Suprapubic skin (tissue), 4 donors: ENCODE results near the gene KLK12. TPM values are rescaled to one million over a fixed set of nuclear protein-coding genes. Genes with fewer than 3 reads are reported as not detected.

Source experiments
- DNase-seq, 2 donors: peaks; one replicate each; pipeline ENCODE4 v3.0.0-alpha.2; 2019; ENCODE audit warnings: low spot score in 2 of 2
- H3K27ac ChIP-seq: fragments of 200-600 bp; sonication (generic); one replicate; pipeline ENCODE4 v1.5.1; 2019
- H3K27me3 ChIP-seq: fragments of 200-600 bp; sonication (generic); one replicate; pipeline ENCODE4 v1.5.1; 2019
- H3K36me3 ChIP-seq: fragments of 200-600 bp; sonication (generic); one replicate; pipeline ENCODE4 v1.5.1; 2019
- H3K4me1 ChIP-seq: fragments of 200-600 bp; sonication (generic); one replicate; pipeline ENCODE4 v1.5.1; 2019
- H3K4me3 ChIP-seq: fragments of 200-600 bp; sonication (generic); one replicate; pipeline ENCODE4 v1.5.1; 2019; ENCODE audit warnings: mild to moderate bottlenecking
- H3K9me3 ChIP-seq: fragments of 200-600 bp; sonication (generic); one replicate; pipeline ENCODE4 v1.5.1; 2019
- CTCF ChIP-seq, 2 donors: fragments of 200-600 bp in 1 of 2; fragments of 450-650 bp in 1 of 2; sonication (generic) in 1 of 2; IDR thresholded peaks; one replicate each; pipeline ENCODE4 v1.5.1; 2016 to 2019; ENCODE audit warnings: antibody characterized with exemption in 2 of 2, mild to moderate bottlenecking in 1 of 2, moderate library complexity in 1 of 2
- EP300 ChIP-seq: sonication (generic); formaldehyde crosslinking; IDR thresholded peaks from one replicate; pipeline ENCODE4 v1.6.1; 2017; ENCODE audit warnings: antibody characterized with exemption
- POLR2A ChIP-seq, 2 donors: fragments of 450-650 bp; IDR thresholded peaks; one replicate each; pipeline ENCODE4 v1.6.1; 2017; ENCODE audit warnings: antibody characterized with exemption in 2 of 2, mild to moderate bottlenecking in 2 of 2, moderate library complexity in 2 of 2
- POLR2AphosphoS5 ChIP-seq, 3 donors: sonication (generic); formaldehyde crosslinking; IDR thresholded peaks; one replicate each; pipeline ENCODE4 v1.6.1; 2017; ENCODE audit warnings: antibody characterized with exemption in 3 of 3
- WGBS: methylation state at CpG from one replicate; pipeline ENCODE4 v1.1.5; 2018; 5-methylcytosine and 5-hydroxymethylcytosine counted together
- total RNA-seq, 4 donors: library from RNA; depleted of rRNA; stranded (reverse); fragments of >200 nt; gene quantifications; one replicate each; pipeline ENCODE4 v1.1.0, GENCODE V29; 2016

The KLK12 gene
- total RNA-seq, 4 donors from 2014 or later: 2.6 to 5.0 TPM; not detected in 2

GRCh38 chr19:51020988-51021651 lies 13.7 kb downstream of the KLK12 start:
- DNase-seq: no peak
- Histone ChIP-seq H3K27me3 (peaks cover 67% of the 10 kb centered on the region), H3K27ac (no peak overlapping the region), H3K36me3 (no peaks in the 10 kb centered on the region), H3K4me3 (no peak overlapping the region), H3K4me1 (peaks cover 44% of the 10 kb centered on the region), H3K9me3 (no peaks in the 10 kb centered on the region)
- TF ChIP-seq CTCF (IDR thresholded peaks at IDR 0.05) (peak; percentile 14 to 42), POLR2AphosphoS5 (IDR thresholded peaks at IDR 0.05) (no peak)
- WGBS: 23% methylated on average over 7 of the region's 7 CpGs

DNA sequence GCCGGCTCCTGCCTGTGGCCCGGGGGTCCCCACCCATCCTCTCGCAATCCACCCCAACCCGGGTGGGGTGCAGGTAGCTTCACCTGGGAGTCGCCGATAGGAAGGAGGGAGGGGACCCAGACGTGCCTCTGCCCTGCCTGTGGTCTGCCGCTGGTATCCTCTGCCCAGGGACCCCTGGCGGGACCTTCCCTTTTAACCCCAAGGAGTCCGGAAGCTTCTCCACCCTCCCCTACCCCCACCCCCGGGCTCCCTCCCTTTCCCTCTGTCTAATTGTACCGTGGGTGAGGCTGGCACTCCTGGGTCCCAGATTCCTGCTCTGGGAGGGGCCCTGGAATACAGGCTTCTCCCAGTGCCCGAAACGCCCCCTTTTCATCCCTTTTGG lies 15.3 kb downstream of the KLK12 start, which contains the start of gene KLK10:
KLK10 (minus strand) TSS at position 166 of the 382 bp plus-strand sequence. CDS start 579 bp downstream, outside the sequence.
- Histone ChIP-seq H3K4me3 (peak within 1 kb of the TSS; percentile 44), H3K36me3 (no peaks in the 10 kb centered on the region), H3K27me3 (peaks cover 75% of the 10 kb centered on the region), H3K4me1 (peaks cover 44% of the 10 kb centered on the region), H3K27ac (peak within 1 kb of the TSS; percentile 72), H3K9me3 (no peaks in the 10 kb centered on the region)
- no peak for TF ChIP-seq POLR2A (IDR thresholded peaks at IDR 0.05)
- TF ChIP-seq POLR2AphosphoS5 (IDR thresholded peaks at IDR 0.05): no peak
- no peak for TF ChIP-seq EP300
- no peak for TF ChIP-seq CTCF (IDR thresholded peaks at IDR 0.05)
- no peak for DNase-seq
- WGBS: 3% methylated on average over 14 of the region's 14 CpGs

DNA sequence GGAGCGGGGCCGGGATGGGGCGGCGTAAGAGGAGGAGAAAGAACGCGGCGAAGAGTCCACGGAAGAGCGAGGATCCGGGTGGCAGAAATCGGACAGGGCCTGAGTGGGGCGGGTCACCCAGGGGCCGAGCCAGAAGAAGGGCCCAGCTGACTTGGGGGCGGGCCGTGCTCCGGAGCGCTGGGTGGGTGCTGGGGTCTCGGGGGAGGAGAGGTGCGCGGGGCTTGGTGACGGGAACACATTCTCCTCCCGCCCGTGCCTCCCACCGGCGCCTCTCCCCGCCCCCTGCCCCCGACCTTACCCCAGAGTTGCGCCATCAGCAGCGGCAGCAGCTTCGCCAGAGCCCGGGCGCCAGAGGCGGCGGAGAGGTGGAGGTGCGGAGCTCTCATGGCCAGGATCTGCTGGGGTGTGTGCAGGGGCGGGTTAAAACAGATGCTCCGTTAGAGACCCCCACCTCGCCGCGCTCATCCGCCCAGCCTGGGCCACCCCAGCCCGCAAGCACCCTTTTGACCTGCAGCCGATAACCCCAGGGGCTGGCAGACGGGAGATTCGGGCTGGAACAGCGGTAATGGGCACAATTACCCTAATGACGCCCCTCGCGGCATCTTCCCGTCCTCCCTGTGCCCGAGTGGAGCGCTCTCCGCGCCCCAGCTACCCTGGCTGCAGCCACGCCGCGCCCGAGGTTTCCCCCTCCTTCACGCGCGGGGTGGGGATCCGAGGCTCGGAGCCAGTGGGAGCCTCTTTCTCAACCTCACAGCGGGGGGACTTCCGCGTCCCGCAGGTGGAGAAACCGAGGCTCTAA lies 15.9 kb downstream of the KLK12 start:
- peak overlapping the region; percentile 72 for H3K27ac ChIP-seq

DNA sequence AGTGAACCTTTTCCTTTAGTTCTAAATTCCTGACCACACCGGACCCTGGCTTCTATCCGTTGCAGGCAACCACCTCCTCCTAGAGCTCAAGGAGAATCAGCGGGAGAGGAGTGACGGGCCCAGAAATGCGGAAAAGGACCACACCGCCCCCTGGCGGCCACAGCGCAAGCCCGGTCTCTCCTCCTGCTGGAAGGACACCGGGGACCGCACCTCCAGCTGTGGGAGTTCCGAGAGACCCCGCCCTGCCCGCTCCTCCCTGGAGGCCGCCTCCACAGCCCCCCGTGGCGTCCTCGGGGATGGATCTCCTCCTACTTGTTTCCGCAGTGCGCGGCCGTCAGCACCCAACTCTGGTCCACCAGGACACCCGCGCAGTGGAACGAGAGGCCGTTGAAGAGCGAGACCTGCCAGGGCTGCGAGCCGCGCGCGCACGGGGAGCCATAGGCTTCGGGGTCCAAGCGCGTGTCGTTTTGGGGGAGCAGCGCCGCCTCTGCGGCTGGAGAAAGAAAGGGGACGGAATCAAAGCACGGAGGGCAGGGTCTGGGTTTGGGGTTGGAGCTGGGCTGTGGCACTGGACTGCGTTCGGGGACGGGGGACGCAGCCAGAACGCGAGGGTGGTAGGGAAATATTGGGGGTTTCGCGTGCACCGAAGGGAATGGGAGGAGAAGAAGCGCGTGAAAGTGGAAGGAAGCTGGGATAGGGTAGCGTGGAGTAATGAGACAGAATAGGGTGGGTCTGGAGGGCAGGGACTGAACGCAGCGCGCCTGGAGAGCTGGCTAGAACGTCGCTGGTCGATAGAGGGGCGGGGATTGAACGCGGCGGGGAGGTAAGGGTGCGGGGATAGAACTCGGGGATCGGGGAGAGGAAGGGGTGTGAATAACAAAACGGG lies 17.8 kb downstream of the KLK12 start:
- TF ChIP-seq EP300: no peak
- peak; percentile 32 to 75 for TF ChIP-seq CTCF (IDR thresholded peaks at IDR 0.05)
- no peak for TF ChIP-seq POLR2AphosphoS5 (IDR thresholded peaks at IDR 0.05)
- DNase-seq: no peak
- Histone ChIP-seq H3K27ac (peak overlapping the region; percentile 64), H3K36me3 (no peaks in the 10 kb centered on the region), H3K27me3 (peaks cover 62% of the 10 kb centered on the region), H3K9me3 (no peaks in the 10 kb centered on the region), H3K4me3 (peak overlapping the region; percentile 50), H3K4me1 (peaks cover 44% of the 10 kb centered on the region)
- WGBS: 2% methylated on average over 39 of the region's 68 CpGs

More for the DNA sequence above, 15.9 kb downstream of the KLK12 start:
- Histone ChIP-seq H3K27me3 (peaks cover 73% of the 10 kb centered on the region), H3K36me3 (no peaks in the 10 kb centered on the region), H3K4me3 (peak overlapping the region; percentile 44), H3K4me1 (peaks cover 44% of the 10 kb centered on the region), H3K9me3 (no peaks in the 10 kb centered on the region)
- no peak for TF ChIP-seq CTCF (IDR thresholded peaks at IDR 0.05)
- no peak for TF ChIP-seq POLR2A (IDR thresholded peaks at IDR 0.05)
- no peak for TF ChIP-seq POLR2AphosphoS5 (IDR thresholded peaks at IDR 0.05)
- TF ChIP-seq EP300: no peak
- DNase-seq: no peak
- 2% methylated on average over 47 of the region's 68 CpGs for WGBS
